Stimulated activated CD8-positive, alpha-beta memory T cell treated with anti-CD3 and anti-CD28 coated beads, Interleukin-7, amount 100 ng/mL, for 24 hours (primary cell): ENCODE data around the gene SLC25A20.

Experiments used
- DNase-seq: peaks from one replicate; pipeline ENCODE4 v3.0.0-alpha.2; 2020; ENCODE audit warnings: low read depth

The SLC25A20 gene

GRCh38 chr3:48897460-48898376, 964 bp downstream of the SLC25A20 start:
- DNase-seq = no peak

- no peak for DNase-seq
Measured at GRCh38 chr3:48896936-48897335, 1.7 kb downstream of the SLC25A20 start.

GRCh38 chr3:48894516-48894915, 4.2 kb downstream of the SLC25A20 start:
- DNase-seq = no peak

- DNase-seq = no peak
Measured at GRCh38 chr3:48891606-48892005, 7.1 kb downstream of the SLC25A20 start.

- DNase-seq = no peak
Measured at GRCh38 chr3:48885753-48886152, 12.9 kb downstream of the SLC25A20 start.

GRCh38 chr3:48881652-48882114, 17.0 kb downstream of the SLC25A20 start:
- no peak for DNase-seq

GRCh38 chr3:48881006-48881405, 17.7 kb downstream of the SLC25A20 start:
- no peak for DNase-seq

- DNase-seq = no peak
Measured at GRCh38 chr3:48879994-48880377, 18.7 kb downstream of the SLC25A20 start.

GRCh38 chr3:48879307-48879993, 19.2 kb downstream of the SLC25A20 start:
- no peak for DNase-seq

- no peak for DNase-seq
Measured at GRCh38 chr3:48877671-48878070, 21.0 kb downstream of the SLC25A20 start.

- DNase-seq = no peak
Measured at GRCh38 chr3:48863122-48863521, 35.6 kb downstream of the SLC25A20 start.

- no peak for DNase-seq
Measured at GRCh38 chr3:48859206-48859605, 39.5 kb downstream of the SLC25A20 start.

GRCh38 chr3:48858709-48859108, 40.0 kb downstream of the SLC25A20 start:
- no peak for DNase-seq

- no peak for DNase-seq
Measured at GRCh38 chr3:48857641-48858040, 41.0 kb downstream of the SLC25A20 start.

GRCh38 chr3:48856469-48856868, 42.2 kb downstream of the SLC25A20 start:
- no peak for DNase-seq

GRCh38 chr3:48855681-48856447, 42.8 kb downstream of the SLC25A20 start:
- DNase-seq = no peak

- no peak for DNase-seq
Measured at GRCh38 chr3:48852151-48852550, 46.5 kb downstream of the SLC25A20 start.

- DNase-seq = no peak
Measured at GRCh38 chr3:48851407-48851806, 47.3 kb downstream of the SLC25A20 start.

- no peak for DNase-seq
Measured at GRCh38 chr3:48848816-48849515, 49.7 kb downstream of the SLC25A20 start.

GRCh38 chr3:48847504-48848423, 50.9 kb downstream of the SLC25A20 start, which contains the start of gene PRKAR2A:
Gene PRKAR2A, minus strand, starts transcription at chr3:48847874. Its CDS starts 278 bp downstream, at chr3:48847596.
- DNase-seq = peak; percentile 70
